ENCODE results near the gene CHMP2A.

- no peak for TF ChIP-seq POLR2A (IDR thresholded peaks at IDR 0.05)
- TF ChIP-seq CTCF (IDR thresholded peaks at IDR 0.05) = no peak
- no peak for TF ChIP-seq POLR2AphosphoS5 (IDR thresholded peaks at IDR 0.05)
Measured at GRCh38 chr19:58531034-58531840, 23.7 kb downstream of the CHMP2A start.

All from breast epithelium (tissue), 3 donors.